Measurements from ENCODE around the gene PCSK5. TPM values are rescaled to one million over a fixed set of nuclear protein-coding genes. Genes with fewer than 3 reads are reported as not detected.

PCSK5 gene
- total RNA-seq, 6 experiments from 2014 or later, result 1.4 to 5.8 (median 3.5) TPM

GRCh38 chr9:75903785-75904360, 13.4 kb downstream of the PCSK5 start:
- H3K9me3 ChIP-seq, result no peaks in the 10 kb centered on the region
- DNase-seq (no peak), ATAC-seq (peak in 1 of 4 donors; percentile 49)
- intact Hi-C loops (cut with DNase I), result no loop called here
- no peak overlapping the region for H3K27ac ChIP-seq
- no peak overlapping the region for H3K4me3 ChIP-seq
- peaks cover 0 to 11% (median 1%) of the 10 kb centered on the region in 4 donors for H3K4me1 ChIP-seq
- H3K27me3 ChIP-seq, result no peaks in the 10 kb centered on the region
- TF ChIP-seq POLR2A (IDR thresholded peaks at IDR 0.05), result no peak
- TF ChIP-seq CTCF (IDR thresholded peaks at IDR 0.05), result no peak
- no peaks in the 10 kb centered on the region for H3K36me3 ChIP-seq
- 74% methylated on average over 5 of the region's 5 CpGs for WGBS (ENCODE audit: insufficient coverage, low coverage, low lambda C conversion rate, missing lambda C conversion rate)

- H3K9me3 ChIP-seq, result no peaks in the 10 kb centered on the region
- DNase-seq, result no peak
- peaks cover 0 to 11% (median 1%) of the 10 kb centered on the region in 4 donors for H3K4me1 ChIP-seq
- ATAC-seq, result no peak
- TF ChIP-seq POLR2A (IDR thresholded peaks at IDR 0.05) (no peak), CTCF (IDR thresholded peaks at IDR 0.05) (no peak)
- no peak overlapping the region for H3K27ac ChIP-seq
- H3K36me3 ChIP-seq, result no peaks in the 10 kb centered on the region
- intact Hi-C loops (cut with DNase I), result no loop called here
- H3K27me3 ChIP-seq, result no peaks in the 10 kb centered on the region
- H3K4me3 ChIP-seq, result no peak overlapping the region
Observed at GRCh38 chr9:75904364-75904763, 13.9 kb downstream of the PCSK5 start.

GRCh38 chr9:75906531-75906930, 16.1 kb downstream of the PCSK5 start:
- no peak overlapping the region for H3K4me3 ChIP-seq
- H3K36me3 ChIP-seq, result no peaks in the 10 kb centered on the region
- no peaks in the 10 kb centered on the region for H3K9me3 ChIP-seq
- DNase-seq (no peak), ATAC-seq (no peak)
- 100% methylated on average over 1 of the region's 1 CpG for WGBS (ENCODE audit: insufficient coverage, low coverage, low lambda C conversion rate, missing lambda C conversion rate)
- no peak overlapping the region for H3K27ac ChIP-seq
- TF ChIP-seq CTCF (IDR thresholded peaks at IDR 0.05) (no peak), POLR2A (IDR thresholded peaks at IDR 0.05) (no peak)
- H3K27me3 ChIP-seq, result no peaks in the 10 kb centered on the region
- peaks cover 0 to 11% (median 1%) of the 10 kb centered on the region in 4 donors for H3K4me1 ChIP-seq
- intact Hi-C loops (cut with DNase I), result no loop called here

- peak in 1 of 3 donors; percentile 43 for DNase-seq
- no peaks in the 10 kb centered on the region for H3K27me3 ChIP-seq
- intact Hi-C loops (cut with DNase I), result no loop called here
- WGBS (ENCODE audit: insufficient coverage, low coverage, low lambda C conversion rate, missing lambda C conversion rate), result 30% methylated on average over 3 of the region's 3 CpGs
- peak; percentile 62 to 95 (median 90) for ATAC-seq
- H3K36me3 ChIP-seq, result no peaks in the 10 kb centered on the region
- H3K27ac ChIP-seq, result peak overlapping the region in 1 of 3 donors; percentile 16
- H3K4me1 ChIP-seq, result peaks cover 0 to 11% (median 1%) of the 10 kb centered on the region in 4 donors
- no peaks in the 10 kb centered on the region for H3K9me3 ChIP-seq
- H3K4me3 ChIP-seq, result no peak overlapping the region
- TF ChIP-seq CTCF (IDR thresholded peaks at IDR 0.05), result no peak
- TF ChIP-seq POLR2A (IDR thresholded peaks at IDR 0.05), result no peak
Observed at GRCh38 chr9:75907329-75907728, 16.9 kb downstream of the PCSK5 start.

GRCh38 chr9:75907923-75908322, 17.4 kb downstream of the PCSK5 start:
- H3K27ac ChIP-seq, result peak overlapping the region in 1 of 3 donors; percentile 16
- WGBS (ENCODE audit: insufficient coverage, low coverage, low lambda C conversion rate, missing lambda C conversion rate), result 75% methylated on average over 1 of the region's 1 CpG

More at GRCh38 chr9:75907923-75908322, 17.4 kb downstream of the PCSK5 start:
- ATAC-seq (no peak), DNase-seq (no peak)
- Histone ChIP-seq H3K27me3 (no peaks in the 10 kb centered on the region), H3K9me3 (no peaks in the 10 kb centered on the region), H3K4me3 (no peak overlapping the region), H3K36me3 (no peaks in the 10 kb centered on the region), H3K4me1 (peaks cover 0 to 11% (median 1%) of the 10 kb centered on the region in 4 donors)
- intact Hi-C loops (cut with DNase I), result no loop called here
- no peak for TF ChIP-seq POLR2A (IDR thresholded peaks at IDR 0.05)
- no peak for TF ChIP-seq CTCF (IDR thresholded peaks at IDR 0.05)

All from right lobe of liver (tissue), 6 donors.